ENCODE data around the gene KCNQ1OT1. TPM values are rescaled to one million over a fixed set of nuclear protein-coding genes. Genes with fewer than 3 reads are reported as not detected.
A peak's percentile ranks its signal among the peaks of the same experiment; 100 is the strongest.

The KCNQ1OT1 gene
- total RNA-seq, 1 experiment from 2014 or later = 0.72 TPM

GRCh38 chr11:2704356-2704755 lies 4.6 kb upstream of the KCNQ1OT1 start:
- no peak for DNase-seq (ENCODE audit: extremely low read depth, low read depth)

DNA sequence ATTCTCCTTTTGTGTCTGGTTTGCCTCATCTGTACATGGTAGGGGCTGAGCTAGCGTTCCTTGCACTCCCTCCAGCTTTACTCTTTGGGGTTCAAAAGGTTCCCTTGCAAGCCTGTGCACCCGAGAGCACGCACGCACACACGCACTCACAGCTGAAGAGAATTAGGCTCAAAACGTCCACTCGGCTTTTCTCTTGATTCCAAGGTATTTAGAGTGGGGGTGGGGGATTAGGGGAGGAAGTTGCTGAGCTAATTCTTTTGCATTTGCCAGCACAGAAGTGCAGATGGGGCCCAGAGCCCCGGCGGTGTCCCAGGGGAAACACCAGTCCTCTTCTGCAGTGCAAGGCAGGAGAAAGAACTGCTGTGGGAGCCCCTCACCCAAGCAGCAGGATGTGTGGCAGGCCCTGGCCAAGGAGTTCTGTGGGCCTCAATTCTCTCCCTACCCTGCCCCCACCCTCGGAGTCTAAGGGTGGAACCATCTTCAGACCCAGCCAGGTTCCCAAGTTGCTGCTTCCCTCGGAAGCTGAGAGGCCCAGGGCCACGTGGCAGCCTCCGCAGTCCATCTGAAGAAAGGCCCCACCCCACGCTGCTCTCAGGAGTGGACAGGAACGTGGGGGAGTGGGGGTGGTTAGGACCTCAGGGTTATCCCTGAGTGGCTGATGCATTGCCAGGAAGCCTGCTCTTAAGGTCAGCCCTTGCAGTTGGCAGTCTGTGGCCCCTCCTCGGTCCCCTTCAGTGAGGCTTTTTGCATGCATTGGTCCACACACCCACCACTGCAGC lies 3.8 kb upstream of the KCNQ1OT1 start:
- no peak for DNase-seq (ENCODE audit: extremely low read depth, low read depth)

GRCh38 chr11:2702771-2703362 lies 3.1 kb upstream of the KCNQ1OT1 start:
- no peak for DNase-seq (ENCODE audit: extremely low read depth, low read depth)

DNA sequence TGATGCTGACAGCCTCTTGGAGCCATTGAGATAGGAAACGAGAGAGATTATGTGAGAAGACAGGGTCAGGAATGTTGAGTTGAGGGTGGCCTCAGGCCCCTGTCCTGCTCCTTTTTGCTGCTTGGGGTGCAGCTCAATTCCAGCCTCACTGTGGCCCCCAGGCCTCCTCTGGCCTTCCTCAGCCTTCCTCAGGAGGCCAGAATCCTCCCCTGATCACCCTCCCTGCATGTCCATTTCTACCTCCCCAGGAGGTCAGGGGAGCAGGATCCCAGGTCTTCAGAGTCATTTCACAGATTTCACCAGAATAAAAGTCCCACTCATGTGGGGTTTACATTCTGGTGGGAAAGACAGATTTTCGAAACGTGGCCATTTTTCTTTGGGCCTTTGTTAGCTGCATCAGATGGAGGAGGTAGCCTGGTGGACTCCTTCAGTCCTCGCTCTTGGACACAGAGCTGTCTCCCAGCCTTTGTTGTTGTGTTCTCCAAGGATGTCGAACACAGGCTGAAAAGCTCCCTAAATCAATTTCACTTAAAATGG lies 2.2 kb upstream of the KCNQ1OT1 start:
- no peak for DNase-seq (ENCODE audit: extremely low read depth, low read depth)

DNA sequence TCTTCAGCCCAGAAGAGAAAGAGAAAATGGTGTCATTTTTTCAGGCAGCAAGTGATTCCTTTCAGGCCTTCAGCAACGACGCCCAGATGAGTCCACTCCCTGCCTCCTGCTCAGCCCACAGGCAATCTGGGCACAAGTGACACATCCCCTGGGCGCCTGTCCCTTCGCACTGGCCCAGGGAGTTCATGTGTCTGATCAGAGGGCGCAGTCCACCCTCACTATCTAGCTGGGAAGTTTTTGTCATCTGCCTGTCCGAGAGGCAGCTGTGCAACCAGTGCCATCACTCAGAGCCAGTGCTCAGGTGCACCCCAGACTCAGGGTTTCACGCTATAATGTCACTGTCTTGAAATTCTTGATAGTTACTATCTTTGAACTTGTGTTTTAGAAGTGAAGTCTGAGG lies 1.4 kb upstream of the KCNQ1OT1 start:
- DNase-seq (ENCODE audit: extremely low read depth, low read depth) = no peak

GRCh38 chr11:2700415-2701211 lies 819 bp upstream of the KCNQ1OT1 start:
- DNase-seq (ENCODE audit: extremely low read depth, low read depth) = peak; percentile 55

DNA sequence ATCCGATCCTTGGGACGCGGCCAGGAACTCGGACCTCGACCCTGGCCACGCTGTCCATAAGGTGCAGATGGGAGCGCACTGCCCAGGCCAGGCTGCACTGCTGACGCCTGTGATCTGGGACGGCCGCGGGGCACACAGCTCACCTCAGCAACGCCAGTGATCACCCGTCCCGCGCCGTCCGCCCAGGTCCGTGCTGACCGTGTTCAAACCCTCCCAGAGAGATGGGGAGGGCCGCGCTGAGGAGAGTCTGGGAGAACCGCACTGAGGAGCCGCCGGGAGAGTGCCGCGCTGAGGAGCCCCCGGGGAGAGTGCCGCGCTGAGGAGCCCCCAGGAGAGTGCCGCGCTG lies 636 bp downstream of the KCNQ1OT1 start:
- DNase-seq (ENCODE audit: extremely low read depth, low read depth) = peak; percentile 22

- DNase-seq (ENCODE audit: extremely low read depth, low read depth) = no peak
Observed at GRCh38 chr11:2698386-2699184, 1.2 kb downstream of the KCNQ1OT1 start.

DNA sequence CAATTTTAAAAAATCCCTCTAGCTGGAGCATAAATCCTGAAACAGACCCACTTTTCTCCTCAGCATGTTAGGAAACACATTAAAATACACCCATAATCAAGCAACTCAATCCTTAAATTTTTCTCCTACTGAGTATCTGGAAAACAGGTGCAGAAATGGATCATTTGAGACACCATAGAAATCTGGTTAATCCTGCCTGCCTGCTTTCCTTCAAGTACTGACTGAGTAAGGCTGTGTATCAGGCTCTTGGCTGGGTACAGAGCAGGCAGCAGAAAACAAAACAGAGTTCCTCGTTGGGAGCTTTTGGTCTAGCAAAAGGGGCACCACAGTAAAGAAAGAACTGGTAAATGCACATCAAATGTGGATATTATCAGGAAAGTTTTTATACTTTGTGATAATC lies 1.9 kb downstream of the KCNQ1OT1 start:
- no peak for DNase-seq (ENCODE audit: extremely low read depth, low read depth)

GRCh38 chr11:2696455-2696854 lies 3.3 kb downstream of the KCNQ1OT1 start:
- DNase-seq (ENCODE audit: extremely low read depth, low read depth) = no peak

DNA sequence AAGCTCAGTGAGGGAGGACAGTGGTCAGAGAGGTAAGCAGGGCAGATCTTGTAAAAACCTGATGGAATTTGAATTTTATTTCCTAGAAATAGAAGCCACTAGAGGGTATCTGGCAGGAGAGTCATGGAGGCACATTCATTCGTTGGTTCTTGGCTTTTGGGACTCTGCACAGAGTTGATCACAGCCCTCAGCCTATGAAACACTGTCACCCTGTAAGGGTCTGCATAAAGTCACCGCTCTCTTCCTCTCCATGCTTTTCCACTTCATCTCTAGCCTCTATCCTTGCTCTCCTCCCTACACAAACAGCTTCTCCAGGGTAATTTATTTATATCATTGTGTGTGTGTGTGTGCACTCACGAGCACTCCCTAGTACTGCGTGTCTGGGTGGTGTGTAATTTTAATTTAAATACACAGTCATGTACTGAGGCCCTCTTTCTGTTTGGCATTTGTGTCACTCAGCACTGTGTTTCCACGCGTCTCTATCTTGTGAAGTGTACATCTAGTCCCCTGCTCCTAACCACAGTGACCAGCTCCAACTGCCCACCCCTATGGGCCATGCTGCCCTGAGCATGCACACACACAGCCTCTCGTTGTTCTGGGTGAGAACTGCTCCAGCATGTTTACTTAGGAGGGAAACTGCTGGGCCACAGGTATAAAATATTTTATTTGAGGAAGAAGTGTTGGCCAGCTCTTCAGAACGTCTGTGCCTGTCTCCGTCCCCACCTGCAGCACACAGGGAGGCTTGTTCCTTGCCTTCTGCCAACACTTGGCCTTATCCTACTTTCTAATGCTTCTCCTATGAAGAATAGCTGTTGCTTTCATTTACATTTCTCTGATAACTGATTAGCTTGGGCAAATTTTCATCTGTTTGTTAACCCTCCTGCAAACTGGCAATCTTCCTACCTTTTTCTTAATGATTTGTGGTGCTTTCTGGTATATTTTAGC lies 4.5 kb downstream of the KCNQ1OT1 start:
- no peak for DNase-seq (ENCODE audit: extremely low read depth, low read depth)

DNA sequence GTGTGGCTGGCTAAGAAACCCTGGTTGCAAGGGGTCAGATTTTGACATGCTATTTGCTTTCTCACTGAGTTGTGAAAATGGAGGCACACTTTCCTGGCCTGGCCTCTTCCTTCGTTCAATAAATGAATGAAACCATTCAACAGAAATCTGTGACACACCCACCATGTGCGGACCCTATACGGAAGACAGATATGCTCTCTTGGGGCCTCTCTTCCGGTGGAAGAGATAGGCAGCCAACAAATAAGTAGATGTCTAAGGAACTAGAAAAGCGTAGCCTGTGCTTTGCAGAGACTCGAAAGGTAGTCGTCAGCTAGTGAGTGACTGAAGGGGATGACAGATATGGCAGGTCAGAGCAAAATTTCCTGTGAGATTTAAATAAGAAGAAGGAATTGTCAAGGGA lies 5.3 kb downstream of the KCNQ1OT1 start:
- DNase-seq (ENCODE audit: extremely low read depth, low read depth) = no peak

- DNase-seq (ENCODE audit: extremely low read depth, low read depth) = no peak
Observed at GRCh38 chr11:2693271-2694261, 6.2 kb downstream of the KCNQ1OT1 start.

- no peak for DNase-seq (ENCODE audit: extremely low read depth, low read depth)
Observed at GRCh38 chr11:2691991-2692875, 7.6 kb downstream of the KCNQ1OT1 start.

DNA sequence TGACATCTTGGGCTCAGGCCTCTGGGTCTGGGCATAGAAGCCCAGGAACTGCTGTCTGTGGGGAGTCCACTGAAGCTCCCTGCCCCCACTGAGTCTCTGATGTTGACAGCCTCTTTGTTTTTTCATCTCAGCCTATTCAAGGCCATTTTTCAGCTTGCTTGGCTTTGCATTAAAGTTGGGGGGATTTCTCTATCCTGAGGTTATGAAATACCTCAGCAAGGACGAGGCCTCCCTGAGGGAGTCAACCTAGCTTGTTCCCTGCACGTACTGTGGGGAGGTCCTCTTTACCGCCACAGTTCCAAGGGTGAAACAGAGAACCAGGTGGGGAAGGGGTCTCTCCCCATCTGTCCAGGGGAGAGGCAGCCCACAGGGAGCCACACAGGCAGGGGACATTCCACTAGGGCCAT lies 8.4 kb downstream of the KCNQ1OT1 start:
- no peak for DNase-seq (ENCODE audit: extremely low read depth, low read depth)

GRCh38 chr11:2690596-2691354 lies 9.0 kb downstream of the KCNQ1OT1 start:
- DNase-seq (ENCODE audit: extremely low read depth, low read depth) = no peak

All from NCI-H460 (cell line).